Measurements from ENCODE around the gene CPEB1. TPM values are rescaled to one million over a fixed set of nuclear protein-coding genes. Genes with fewer than 3 reads are reported as not detected.
"Not testable (repeated sequence)": the region's sequence is repeated elsewhere in the genome, so short reads cannot be mapped to it uniquely, and the experiment has no call there.

The CPEB1 gene
- total RNA-seq, 4 donors from 2014 or later: 1.3 to 5.0 (median 3.8) TPM

DNA sequence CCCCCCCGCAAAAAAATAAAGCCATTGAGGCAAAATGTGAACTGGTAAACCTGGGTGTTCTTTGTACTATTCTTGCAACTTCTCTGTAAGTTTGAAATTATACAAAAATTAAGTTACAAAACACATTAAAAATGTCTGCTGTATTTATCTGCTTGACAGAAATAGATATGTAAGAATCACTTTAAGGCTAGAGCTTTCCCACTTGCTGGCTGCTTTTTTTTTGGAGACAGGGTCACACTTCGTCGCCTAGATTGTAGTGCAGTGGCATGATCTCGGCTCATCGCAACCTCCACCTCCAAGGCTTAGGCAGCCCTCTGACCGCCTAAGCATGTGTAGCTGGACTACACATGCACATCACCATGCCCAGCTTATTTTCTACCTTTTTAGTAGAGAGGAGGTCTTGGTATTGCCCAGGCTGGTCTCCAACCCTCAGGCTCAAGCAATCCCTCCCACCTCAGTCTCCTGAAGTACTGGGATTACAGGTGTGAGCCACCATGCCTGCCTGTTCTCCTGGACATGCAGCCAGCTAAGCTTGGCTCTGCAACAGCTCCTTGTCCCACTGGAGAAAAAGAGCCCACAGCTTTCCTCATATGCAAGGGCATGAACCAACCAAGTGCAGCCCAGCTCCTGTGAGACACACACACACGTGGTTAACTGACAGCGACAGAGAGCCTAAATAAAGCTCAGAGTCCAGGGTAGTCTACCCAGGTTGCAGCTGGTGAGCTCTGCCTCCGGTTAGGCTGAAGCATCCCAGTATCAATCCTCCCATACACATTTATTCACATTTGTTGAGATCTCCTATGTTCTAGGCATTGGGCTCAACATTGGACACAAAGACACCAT, 111.4 kb downstream of the CPEB1 start:
- no peak for TF ChIP-seq CTCF (IDR thresholded peaks at IDR 0.05)
- ATAC-seq (ENCODE audit: low FRiP score) (no peak), DNase-seq (ENCODE audit: low spot score) (no peak)

DNA sequence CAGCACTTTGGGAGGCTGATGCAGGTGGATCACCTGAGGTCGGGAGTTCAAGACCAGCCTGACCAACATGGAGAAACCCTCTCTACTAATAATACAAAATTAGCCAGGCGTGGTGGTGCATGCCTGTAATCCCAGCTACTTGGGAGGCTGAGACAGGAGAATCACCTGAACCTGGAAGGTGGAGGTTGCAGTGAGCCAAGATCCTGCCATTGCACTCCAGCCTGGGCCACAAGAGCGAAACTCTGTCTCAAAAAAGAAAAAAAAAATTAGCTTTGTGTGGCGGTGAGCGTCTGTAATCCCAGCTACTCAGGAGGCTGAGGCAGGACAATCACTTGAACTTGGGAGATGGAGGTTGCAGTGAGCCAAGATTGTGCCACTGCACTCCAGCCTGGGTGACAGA, 112.0 kb downstream of the CPEB1 start:
- not testable (repeated sequence) for ATAC-seq (ENCODE audit: low FRiP score); DNase-seq (ENCODE audit: low spot score)

DNA sequence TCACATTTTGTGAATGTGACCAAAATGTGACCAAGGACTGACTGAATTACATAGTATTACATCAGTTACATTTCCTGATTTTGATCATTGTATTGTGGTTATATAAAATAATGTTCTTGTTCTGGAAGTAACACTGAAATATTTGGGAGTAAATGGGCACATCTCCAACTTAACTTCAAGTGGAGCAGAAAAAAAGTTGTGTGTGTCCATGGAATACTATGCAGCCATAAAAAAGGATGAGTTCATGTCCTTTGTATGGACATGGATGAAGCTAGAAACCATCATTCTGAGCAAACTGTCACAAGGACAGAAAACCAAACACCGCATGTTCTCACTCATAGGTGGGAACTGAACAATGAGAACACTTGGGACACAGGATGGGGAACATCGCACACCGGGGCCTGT, 112.7 kb downstream of the CPEB1 start:
- ATAC-seq (ENCODE audit: low FRiP score); DNase-seq (ENCODE audit: low spot score): not testable (repeated sequence)

GRCh38 chr15:82533801-82534200, 113.4 kb downstream of the CPEB1 start:
- no peak for ATAC-seq (ENCODE audit: low FRiP score)
- DNase-seq (ENCODE audit: low spot score): no peak
- TF ChIP-seq CTCF (IDR thresholded peaks at IDR 0.05): no peak

- TF ChIP-seq CTCF (IDR thresholded peaks at IDR 0.05): no peak
- DNase-seq (ENCODE audit: low spot score) (no peak), ATAC-seq (ENCODE audit: low FRiP score) (no peak)
These were observed 114.1 kb downstream of the CPEB1 start for GRCh38 chr15:82532991-82533481.

DNA sequence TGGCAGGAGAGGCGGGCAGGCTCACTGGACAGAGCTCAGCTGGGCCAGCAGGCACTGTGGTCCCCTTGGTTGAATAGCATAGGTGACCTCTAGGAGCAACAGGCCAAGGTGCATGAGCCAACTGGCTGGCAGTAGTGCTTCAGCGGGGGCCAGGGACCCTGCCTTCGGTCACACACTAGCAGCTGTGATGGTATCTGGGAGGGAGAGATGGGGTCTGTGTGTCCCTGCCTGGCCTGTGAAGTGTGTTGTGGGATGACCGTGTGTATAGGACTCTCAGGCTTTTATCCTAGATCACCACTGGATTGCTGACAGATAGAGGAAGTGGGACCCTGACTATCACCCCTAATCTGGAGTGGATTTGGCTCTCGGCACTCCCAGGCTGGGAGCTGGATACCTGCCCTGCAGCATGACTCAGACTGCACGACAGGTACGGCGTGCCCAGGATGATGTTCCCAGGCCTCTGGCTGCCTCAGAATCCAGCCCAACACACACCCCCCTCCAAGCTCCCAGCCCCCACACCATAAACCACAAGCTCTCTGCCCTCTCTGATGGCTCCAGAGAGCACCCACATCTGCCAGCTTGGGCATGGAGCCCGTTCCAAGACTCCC, 114.7 kb downstream of the CPEB1 start:
- TF ChIP-seq CTCF (IDR thresholded peaks at IDR 0.05): no peak
- ATAC-seq (ENCODE audit: low FRiP score) (no peak), DNase-seq (ENCODE audit: low spot score) (no peak)

DNA sequence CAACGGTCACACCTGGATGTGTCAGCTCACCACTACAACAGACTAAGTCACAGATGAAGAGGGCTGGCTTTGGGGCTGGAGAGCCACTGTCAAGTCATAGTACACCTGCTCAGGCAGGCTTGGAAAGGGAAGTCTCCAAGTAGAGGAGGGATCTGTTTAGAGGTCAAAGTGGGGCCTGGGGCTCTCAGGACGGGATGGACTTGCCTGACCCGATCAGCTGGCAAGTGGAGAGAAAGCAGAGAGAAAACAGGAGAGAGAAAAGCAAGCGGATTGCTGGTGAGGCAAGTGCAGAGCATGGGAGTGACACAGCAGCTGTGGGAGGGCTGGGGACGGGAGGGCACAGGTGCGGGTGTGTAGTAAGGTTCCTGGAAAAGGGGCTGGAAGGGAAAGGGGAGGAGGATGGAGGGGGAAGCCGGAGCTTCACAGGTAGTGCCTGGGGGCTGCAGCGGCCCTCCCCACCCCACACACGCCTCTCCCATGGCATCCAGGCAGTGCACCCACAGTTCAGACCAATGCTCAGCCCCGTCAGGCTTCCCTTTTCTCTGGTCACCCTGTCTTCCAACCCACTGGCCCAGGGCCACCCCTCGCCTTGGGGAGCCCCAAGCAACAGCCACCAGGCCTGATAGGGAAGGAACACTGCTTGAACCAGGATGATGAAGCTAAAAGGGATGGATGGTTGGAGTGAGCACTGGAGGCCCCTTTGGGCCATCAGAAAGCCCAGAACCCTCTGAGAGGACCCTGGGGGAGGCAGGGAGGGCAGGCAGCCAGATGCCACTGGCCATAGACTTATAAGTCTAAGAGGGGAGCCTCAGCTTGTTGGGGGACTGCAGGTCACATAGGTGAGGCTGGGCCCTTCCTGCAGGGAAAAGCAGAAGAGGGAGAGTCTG, 115.4 kb downstream of the CPEB1 start:
- ATAC-seq (ENCODE audit: low FRiP score): no peak

More for the DNA sequence above, 115.4 kb downstream of the CPEB1 start:
- DNase-seq (ENCODE audit: low spot score): no peak
- TF ChIP-seq CTCF (IDR thresholded peaks at IDR 0.05): no peak

All from omental fat pad (tissue), 4 donors.